ENCODE data around the gene NDUFS1.

The NDUFS1 gene

DNA sequence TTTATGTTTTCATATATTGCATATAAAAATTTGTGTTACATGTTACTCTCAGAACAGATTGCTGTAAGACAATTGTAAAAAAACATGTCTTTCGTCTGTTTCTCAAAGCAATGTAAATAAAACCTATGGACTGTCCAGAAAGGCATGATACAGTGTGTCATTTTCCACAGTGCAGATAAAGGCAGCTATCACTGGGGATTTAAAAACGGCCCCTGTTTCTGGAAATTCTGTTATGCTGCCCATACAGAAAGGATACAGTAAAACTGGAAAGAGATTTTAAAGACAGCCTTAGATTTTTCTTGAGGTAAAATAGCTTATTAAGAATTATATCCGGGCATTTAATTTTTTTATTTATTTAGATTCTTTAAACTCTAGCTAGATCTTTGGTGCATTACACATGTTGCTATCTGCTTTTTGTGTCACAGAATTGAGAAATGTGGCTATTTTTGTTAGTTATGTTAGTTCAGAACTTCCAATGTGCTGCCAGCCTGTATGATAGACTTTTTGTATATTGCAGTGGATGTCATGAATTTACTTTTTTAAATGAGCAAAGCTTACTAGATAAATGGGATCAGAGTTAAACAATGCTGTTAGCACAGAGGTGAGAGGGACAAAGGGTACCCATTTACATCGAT is 72.4 kb downstream of the NDUFS1 start:
- Histone ChIP-seq H3K4me3 (ENCODE audit: low read length) (peak overlapping the region; percentile 91), H4K20me1 (ENCODE audit: insufficient read depth, low read length) (peaks cover 7% of the 10 kb centered on the region; the same call in 1 of the 2 replicates), H3K4me2 (ENCODE audit: low read length) (peak overlapping the region; percentile 73), H3K9ac (ENCODE audit: low read length) (peak overlapping the region; percentile 93), H3K27ac (ENCODE audit: low read length) (peak overlapping the region; percentile 84), H3K27me3 (ENCODE audit: low read depth, low read length) (no peaks in the 10 kb centered on the region), H3K79me2 (ENCODE audit: low read length) (peaks cover 55% of the 10 kb centered on the region), H3K9me3 (ENCODE audit: insufficient read depth, low read length) (no peaks in the 10 kb centered on the region), H2AFZ (ENCODE audit: low read depth, low read length) (peak overlapping the region; percentile 28), H3K4me1 (ENCODE audit: low read length) (peaks cover 12% of the 10 kb centered on the region), H3K36me3 (replicated peaks; ENCODE audit: low read depth, low read length) (no peaks in the 10 kb centered on the region)
- TF ChIP-seq, protein P1, sequence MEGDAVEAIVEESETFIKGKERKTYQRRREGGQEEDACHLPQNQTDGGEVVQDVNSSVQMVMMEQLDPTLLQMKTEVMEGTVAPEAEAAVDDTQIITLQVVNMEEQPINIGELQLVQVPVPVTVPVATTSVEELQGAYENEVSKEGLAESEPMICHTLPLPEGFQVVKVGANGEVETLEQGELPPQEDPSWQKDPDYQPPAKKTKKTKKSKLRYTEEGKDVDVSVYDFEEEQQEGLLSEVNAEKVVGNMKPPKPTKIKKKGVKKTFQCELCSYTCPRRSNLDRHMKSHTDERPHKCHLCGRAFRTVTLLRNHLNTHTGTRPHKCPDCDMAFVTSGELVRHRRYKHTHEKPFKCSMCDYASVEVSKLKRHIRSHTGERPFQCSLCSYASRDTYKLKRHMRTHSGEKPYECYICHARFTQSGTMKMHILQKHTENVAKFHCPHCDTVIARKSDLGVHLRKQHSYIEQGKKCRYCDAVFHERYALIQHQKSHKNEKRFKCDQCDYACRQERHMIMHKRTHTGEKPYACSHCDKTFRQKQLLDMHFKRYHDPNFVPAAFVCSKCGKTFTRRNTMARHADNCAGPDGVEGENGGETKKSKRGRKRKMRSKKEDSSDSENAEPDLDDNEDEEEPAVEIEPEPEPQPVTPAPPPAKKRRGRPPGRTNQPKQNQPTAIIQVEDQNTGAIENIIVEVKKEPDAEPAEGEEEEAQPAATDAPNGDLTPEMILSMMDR (IDR thresholded peaks at IDR 0.05; ENCODE audit: low read depth, low read length): no peak
- TF ChIP-seq EZH2phosphoT487 (IDR thresholded peaks at IDR 0.05; ENCODE audit: low read depth): no peak

DNA sequence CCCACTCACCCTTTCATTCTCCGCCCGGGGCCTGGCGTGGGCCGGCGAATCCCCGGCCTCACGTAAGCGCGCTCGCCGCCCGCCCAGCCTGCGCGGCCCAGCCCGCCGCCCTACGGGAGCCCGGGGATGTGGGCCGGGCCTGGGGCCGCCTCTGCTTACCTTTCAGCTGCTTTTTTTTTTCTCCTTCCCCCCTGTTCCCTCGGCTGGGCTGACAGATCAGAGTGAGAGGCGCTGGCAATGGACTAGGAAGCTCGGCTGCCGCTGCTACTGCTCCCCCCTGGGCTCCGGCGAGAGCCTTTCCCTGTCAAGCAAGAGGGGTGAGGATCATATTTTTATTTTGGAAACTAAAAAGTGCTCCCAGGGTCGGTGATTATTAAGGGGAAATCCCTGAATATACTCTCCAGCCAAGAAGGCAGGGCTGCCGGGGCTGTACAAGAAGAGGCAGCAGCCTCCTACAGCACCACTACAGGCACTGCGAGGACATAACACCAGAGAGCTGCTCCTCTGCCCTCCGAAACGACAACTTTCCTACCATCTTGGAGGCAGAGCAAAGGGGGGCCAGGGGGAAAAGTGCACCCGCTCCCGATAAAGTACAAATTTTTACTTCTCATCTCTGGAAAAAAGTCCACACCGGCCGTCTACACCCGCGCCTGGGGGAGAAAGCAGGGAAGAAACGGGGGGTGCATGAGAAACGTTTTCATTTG is 73.3 kb downstream of the NDUFS1 start, which contains the start of gene INO80D:
TSS of gene INO80D (minus strand) at position 433 of the 704 bp plus-strand sequence. CDS start 23,158 bp downstream, outside the sequence.
- peak within 1 kb of the TSS; percentile 91 for H3K4me3 ChIP-seq (ENCODE audit: low read length)
- H4K20me1 ChIP-seq (ENCODE audit: insufficient read depth, low read length): peaks cover 7% of the 10 kb centered on the region; the same call in 1 of the 2 replicates
- H3K9ac ChIP-seq (ENCODE audit: low read length): peak within 1 kb of the TSS; percentile 93
- H3K27me3 ChIP-seq (ENCODE audit: low read depth, low read length): no peaks in the 10 kb centered on the region
- TF ChIP-seq, protein P1 (IDR thresholded peaks at IDR 0.05; ENCODE audit: low read depth, low read length): peak; percentile 44
- TF ChIP-seq EZH2phosphoT487 (IDR thresholded peaks at IDR 0.05; ENCODE audit: low read depth): no peak
- peaks cover 65% of the 10 kb centered on the region for H3K79me2 ChIP-seq (ENCODE audit: low read length)
- H3K36me3 ChIP-seq (replicated peaks; ENCODE audit: low read depth, low read length): no peaks in the 10 kb centered on the region
- H3K27ac ChIP-seq (ENCODE audit: low read length): peak within 1 kb of the TSS; percentile 84
- H3K4me1 ChIP-seq (ENCODE audit: low read length): peaks cover 12% of the 10 kb centered on the region
- peak within 1 kb of the TSS; percentile 89 for H2AFZ ChIP-seq (ENCODE audit: low read depth, low read length)
- peak within 1 kb of the TSS; percentile 100 for H3K4me2 ChIP-seq (ENCODE audit: low read length)
- no peaks in the 10 kb centered on the region for H3K9me3 ChIP-seq (ENCODE audit: insufficient read depth, low read length)

DNA sequence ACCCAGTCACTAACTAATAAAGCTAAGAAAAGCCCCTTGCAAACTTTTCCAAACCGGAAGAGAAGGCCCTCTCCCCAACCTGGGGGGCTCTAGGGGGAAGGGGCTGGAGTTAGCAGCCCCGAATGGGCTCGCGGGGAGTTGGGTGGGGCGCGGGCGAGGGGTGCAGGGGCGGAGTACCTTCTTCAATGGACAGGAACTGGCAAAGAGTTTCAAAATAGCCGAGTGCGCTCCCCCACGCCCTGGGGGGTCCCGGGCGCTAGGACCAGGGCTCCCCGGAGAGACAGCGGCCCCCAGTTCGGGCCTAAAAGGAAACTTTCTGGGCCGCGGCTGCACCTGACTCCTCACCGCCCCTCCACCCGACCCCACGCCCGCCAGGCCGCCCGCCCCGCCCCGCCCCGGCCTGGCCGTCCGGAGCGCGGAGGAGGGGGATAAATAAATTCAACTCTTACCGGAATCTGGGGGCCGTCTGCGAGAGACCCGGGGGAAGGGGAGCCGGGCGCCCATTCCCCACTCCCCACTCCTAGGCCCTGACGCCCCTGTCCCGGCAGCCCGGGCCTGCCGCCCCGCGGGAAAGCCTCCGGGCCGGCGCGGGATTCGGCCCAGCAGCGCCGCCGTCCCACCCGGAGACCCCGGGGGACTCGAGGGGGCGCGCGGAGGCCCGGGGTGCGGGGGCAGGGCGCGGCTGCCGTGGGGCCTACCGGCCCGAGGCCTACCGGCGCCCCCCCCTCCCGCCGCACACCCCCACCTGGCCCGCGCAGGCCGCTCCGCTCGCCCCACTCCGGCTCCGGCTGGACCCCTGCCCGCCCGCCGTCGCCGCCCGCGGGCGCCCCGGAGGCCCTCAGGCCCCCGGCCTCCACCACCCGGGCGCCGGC is 74.1 kb downstream of the NDUFS1 start:
- Histone ChIP-seq H3K4me3 (ENCODE audit: low read length) (peak overlapping the region; percentile 91), H2AFZ (ENCODE audit: low read depth, low read length) (peak overlapping the region; percentile 62), H3K4me1 (ENCODE audit: low read length) (peaks cover 12% of the 10 kb centered on the region), H3K9ac (ENCODE audit: low read length) (peak overlapping the region; percentile 93), H3K9me3 (ENCODE audit: insufficient read depth, low read length) (no peaks in the 10 kb centered on the region), H3K4me2 (ENCODE audit: low read length) (peak overlapping the region; percentile 100), H3K27me3 (ENCODE audit: low read depth, low read length) (no peaks in the 10 kb centered on the region), H3K79me2 (ENCODE audit: low read length) (peaks cover 71% of the 10 kb centered on the region), H4K20me1 (ENCODE audit: insufficient read depth, low read length) (peaks cover 9% of the 10 kb centered on the region), H3K27ac (ENCODE audit: low read length) (peak overlapping the region; percentile 84), H3K36me3 (replicated peaks; ENCODE audit: low read depth, low read length) (no peaks in the 10 kb centered on the region)
- TF ChIP-seq, protein P1 (IDR thresholded peaks at IDR 0.05; ENCODE audit: low read depth, low read length): no peak
- TF ChIP-seq EZH2phosphoT487 (IDR thresholded peaks at IDR 0.05; ENCODE audit: low read depth): no peak
